Coronary artery (tissue), 2 donors: ENCODE results near the gene RECK.
A peak's percentile ranks its signal among the peaks of the same experiment; 100 is the strongest.

ENCODE experiments used
- DNase-seq: peaks from one replicate; pipeline ENCODE4 v3.0.0-alpha.2; 2017; ENCODE audit warnings: low spot score
- H3K27ac ChIP-seq, 2 donors: fragments of 200-600 bp; sonication (generic); one replicate each; pipeline ENCODE4 v1.5.1; 2016 to 2019
- H3K4me3 ChIP-seq: fragments of 200-600 bp; sonication (generic); 2 replicates; pipeline ENCODE4 v1.5.1; 2016; ENCODE audit warnings: mild to moderate bottlenecking, moderate library complexity
- TF ChIP-seq, protein P1 (sequence below): fragments of 200-600 bp; sonication (generic); IDR thresholded peaks from one replicate; pipeline ENCODE4 v1.5.1; 2019; ENCODE audit warnings: antibody characterized with exemption

Gene RECK

DNA sequence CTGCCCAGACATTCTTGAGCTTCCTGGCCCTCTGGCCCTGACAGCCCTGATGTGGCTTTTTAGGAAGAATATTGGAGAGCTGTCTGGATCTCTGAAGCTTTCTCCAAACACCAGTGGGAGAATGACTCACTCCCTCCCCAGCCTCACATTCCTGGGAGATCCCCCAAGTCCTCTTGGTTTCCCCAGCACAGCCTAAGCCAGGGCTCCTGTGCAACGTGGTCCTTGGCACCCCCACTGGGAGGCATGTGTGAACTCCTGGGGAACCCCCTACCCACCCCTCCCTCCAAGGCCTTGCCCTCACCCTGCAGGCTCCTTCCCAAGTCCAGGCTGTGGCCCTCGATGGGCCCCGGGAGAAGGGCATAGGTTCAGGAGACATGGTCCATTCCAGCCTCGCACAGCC, 112.5 kb downstream of the RECK start:
- TF ChIP-seq, protein P1, sequence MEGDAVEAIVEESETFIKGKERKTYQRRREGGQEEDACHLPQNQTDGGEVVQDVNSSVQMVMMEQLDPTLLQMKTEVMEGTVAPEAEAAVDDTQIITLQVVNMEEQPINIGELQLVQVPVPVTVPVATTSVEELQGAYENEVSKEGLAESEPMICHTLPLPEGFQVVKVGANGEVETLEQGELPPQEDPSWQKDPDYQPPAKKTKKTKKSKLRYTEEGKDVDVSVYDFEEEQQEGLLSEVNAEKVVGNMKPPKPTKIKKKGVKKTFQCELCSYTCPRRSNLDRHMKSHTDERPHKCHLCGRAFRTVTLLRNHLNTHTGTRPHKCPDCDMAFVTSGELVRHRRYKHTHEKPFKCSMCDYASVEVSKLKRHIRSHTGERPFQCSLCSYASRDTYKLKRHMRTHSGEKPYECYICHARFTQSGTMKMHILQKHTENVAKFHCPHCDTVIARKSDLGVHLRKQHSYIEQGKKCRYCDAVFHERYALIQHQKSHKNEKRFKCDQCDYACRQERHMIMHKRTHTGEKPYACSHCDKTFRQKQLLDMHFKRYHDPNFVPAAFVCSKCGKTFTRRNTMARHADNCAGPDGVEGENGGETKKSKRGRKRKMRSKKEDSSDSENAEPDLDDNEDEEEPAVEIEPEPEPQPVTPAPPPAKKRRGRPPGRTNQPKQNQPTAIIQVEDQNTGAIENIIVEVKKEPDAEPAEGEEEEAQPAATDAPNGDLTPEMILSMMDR: no peak
- peak overlapping the region; percentile 42 for H3K4me3 ChIP-seq
- H3K27ac ChIP-seq: peak overlapping the region; percentile 81 to 92
- DNase-seq: no peak

DNA sequence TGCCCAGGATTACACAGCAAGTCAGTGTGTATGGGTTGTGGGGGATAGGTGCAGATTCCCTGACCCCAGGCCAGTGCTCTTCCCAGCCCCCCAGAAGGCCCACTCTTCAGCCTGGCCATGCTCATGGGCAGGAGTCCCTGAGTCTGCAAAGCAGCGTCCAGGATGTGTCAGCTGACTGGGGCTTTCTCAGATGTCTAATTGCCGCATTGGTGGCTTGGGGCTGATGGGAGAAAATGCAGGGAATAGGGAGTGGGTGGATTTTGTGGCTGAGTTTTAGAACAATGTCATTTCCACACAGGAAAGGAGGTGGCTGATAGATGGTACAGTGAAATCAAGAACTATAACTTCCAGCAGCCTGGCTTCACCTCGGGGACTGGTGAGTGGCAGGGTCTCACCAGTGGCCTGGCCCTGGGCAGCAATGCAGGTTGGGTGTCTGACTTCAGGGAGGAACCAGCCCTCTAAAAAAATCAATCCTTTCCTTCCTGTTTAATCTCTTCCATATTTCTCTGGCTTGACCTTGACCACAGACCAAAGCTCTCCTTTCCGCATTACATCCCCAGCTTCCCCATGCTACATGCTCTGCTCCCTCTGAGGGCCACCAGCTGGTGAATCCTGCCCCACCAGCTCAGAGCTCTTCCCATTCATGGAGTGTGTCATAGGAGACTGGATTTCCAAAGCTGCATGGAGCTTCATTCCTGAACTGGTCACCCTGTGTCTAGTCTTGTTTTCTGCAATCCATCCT, 114.0 kb downstream of the RECK start:
- TF ChIP-seq, protein P1: no peak
- no peak for DNase-seq
- H3K4me3 ChIP-seq: no peak overlapping the region
- peak overlapping the region; percentile 9 to 68 for H3K27ac ChIP-seq

DNA sequence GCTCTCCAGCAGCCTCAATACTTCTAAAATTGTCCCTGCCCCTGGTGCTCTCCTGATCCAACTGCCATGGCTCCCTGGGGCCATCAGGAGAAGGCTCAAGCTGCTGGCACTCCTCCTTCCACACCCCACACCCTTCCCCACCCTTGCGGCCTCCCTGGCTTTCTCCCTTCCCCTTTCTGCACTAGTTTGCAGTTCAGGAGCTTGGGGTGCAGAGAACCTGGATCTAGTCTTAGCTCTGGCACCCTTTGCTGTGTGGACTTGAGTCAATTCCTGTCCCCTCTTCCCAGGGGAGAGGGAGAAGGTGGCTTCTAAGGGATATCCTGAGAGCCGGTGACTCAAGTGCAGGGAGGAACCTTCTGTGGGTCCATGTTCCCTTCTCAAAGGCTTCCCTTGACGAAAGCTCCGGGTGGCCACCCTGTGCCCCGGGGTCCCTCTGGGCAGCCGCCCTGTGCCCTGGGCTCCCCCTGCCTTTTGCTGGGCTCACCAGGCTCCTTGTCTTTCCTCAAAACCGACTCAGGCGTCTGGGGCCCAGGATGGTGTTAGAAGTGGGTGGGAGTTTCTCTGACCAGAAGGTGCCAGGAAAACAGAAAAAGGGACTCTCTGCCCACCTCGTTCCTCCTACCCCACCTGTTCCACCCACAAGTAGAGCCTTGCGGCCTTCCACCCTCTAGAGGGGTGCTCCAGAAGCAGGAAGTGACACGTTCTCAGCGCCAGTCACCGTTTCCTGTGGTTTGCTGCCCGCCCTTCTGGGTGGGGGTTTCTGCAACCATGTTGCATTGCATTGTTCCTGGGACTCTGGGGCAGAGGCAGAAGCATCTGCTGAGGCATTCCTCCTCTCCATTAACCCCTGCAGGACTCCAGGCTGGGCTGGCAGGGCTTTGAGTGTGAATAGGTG, 114.8 kb downstream of the RECK start:
- Histone ChIP-seq H3K27ac (peak overlapping the region; percentile 31 to 68), H3K4me3 (no peak overlapping the region)

DNA sequence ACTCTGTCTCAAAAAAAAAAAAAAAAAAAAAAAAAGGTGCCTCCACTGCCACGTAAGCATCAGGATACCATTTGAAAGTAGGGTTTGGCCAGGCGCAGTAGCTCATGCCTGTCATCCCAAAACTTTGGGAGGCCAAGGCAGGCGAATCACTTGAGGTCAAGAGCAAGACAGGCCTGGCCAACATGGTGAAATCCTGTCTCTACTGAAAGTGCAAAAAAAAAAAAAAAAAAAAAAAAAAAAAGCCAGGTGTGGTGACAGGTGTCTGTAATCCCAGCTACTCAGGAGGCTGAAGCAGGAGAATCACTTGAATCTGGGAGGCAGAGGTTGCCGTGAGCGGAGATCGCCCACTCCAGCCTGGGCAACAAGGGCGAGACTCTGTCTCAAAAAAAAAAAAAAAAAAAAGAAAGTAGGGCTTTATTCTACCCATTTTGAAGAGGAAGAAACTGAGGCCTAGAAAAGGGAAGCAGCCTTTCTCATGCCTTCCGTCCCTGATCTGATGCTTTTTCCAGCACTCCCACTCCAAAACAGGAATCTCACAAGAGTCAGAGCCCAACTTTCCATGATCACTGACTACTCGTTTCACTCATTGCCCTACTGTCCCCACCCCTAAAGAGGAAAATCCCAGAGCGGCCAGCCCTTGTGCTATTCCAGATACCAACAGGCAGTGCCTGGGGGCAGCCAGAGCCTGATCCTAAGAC, 116.2 kb downstream of the RECK start:
- Histone ChIP-seq H3K27ac (peak overlapping the region; percentile 46 to 81), H3K4me3 (no peak overlapping the region)
- TF ChIP-seq, protein P1: no peak
- DNase-seq: no peak

More for the DNA sequence above, 114.8 kb downstream of the RECK start:
- TF ChIP-seq, protein P1: no peak
- DNase-seq: no peak

DNA sequence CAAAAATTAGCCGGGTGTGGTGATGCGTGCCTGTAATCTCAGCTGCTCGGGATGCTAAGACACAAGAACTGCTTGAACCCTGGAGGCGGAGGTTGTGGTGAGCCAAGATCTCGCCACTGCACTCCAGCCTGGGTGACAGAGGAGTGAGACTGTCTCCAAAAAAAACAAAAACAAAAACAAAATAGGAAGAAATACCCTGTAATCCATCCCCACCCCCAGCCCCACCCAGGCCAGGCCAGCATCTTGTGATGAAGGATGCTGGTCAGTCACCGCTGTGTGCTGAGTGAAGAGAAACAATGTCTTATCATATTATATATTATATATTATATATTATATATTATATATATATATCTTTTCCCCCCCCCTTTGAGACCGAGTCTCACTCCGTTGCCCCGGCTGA, 117.0 kb downstream of the RECK start:
- H3K4me3 ChIP-seq: no peak overlapping the region
- no peak for DNase-seq
- peak overlapping the region; percentile 46 to 81 for H3K27ac ChIP-seq
- TF ChIP-seq, protein P1: no peak

DNA sequence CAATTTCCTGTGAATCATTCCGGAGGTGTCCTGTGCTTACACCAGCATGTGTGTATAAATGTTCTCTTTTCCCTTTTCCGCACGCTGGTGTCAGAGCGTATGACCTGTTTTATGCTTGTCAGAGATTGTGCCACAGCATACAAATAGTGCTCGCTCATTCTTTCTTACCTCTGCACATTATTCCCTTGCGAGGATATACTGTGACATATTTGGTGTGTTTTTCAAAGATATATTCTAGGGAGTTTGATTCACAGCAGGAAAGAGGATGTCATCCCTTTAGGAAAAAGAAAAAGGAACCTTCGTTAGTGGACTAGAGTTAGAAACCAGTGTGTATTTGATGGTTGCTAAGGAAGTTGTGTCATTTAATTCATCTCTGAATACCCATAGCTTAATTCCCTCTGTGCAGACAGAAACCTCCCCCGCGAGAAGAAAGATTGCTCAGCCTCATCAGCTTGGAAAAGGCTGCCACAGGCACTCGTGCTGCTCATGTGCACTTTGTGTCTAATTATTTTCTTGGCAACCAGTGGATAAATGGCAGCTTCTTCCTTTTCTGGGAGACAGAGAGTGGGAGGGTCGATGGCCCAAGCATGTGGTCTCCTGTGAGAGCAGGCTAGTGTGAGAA, 117.7 kb downstream of the RECK start:
- peak overlapping the region; percentile 46 to 81 for H3K27ac ChIP-seq
- TF ChIP-seq, protein P1: no peak
- no peak for DNase-seq
- H3K4me3 ChIP-seq: peak overlapping the region; percentile 11
